ENCODE results near the gene SLC25A26. TPM values are rescaled to one million over a fixed set of nuclear protein-coding genes. Genes with fewer than 3 reads are reported as not detected.

Gene SLC25A26
- total RNA-seq, 2 donors from 2014 or later: 8.6 to 9.2 TPM

GRCh38 chr3:66371432-66371831, 150.6 kb downstream of the SLC25A26 start:
- H3K4me1 ChIP-seq: peaks cover 43% of the 10 kb centered on the region
- DNase-seq (no peak), ATAC-seq (no peak)
- 49 to 50% methylated on average over 7 of the region's 7 CpGs for WGBS, 2 donors
- no peaks in the 10 kb centered on the region for H3K9me3 ChIP-seq
- no peaks in the 10 kb centered on the region for H3K27me3 ChIP-seq
- no peak for TF ChIP-seq POLR2A (IDR thresholded peaks at IDR 0.05)
- TF ChIP-seq CTCF (IDR thresholded peaks at IDR 0.05): no peak
- no peak overlapping the region for H3K4me3 ChIP-seq
- H3K27ac ChIP-seq: no peak overlapping the region
- H3K36me3 ChIP-seq (replicated peaks in 1 of 2; ENCODE audit: insufficient read depth in 1 of 2, low read depth in 2 of 2): no peaks in the 10 kb centered on the region
- intact Hi-C loops (cut with DNase I): loop anchor here (10.0 kb wide), 1 partner anchor 87 kb away; no protein-coding TSS in a partner anchor

- TF ChIP-seq CTCF (IDR thresholded peaks at IDR 0.05) (peak in 6 of 7 experiments; percentile 25 to 68 (median 57)), POLR2A (IDR thresholded peaks at IDR 0.05) (no peak)
- H3K4me3 ChIP-seq: no peak overlapping the region
- DNase-seq (peak; percentile 73 to 80 (median 77)), ATAC-seq (peak; percentile 74)
- H3K9me3 ChIP-seq: no peaks in the 10 kb centered on the region
- 43 to 46% methylated on average over 18 of the region's 18 CpGs for WGBS, 2 donors
- H3K4me1 ChIP-seq: peaks cover 53% of the 10 kb centered on the region
- peak overlapping the region in 1 of 4 donors; percentile 10 for H3K27ac ChIP-seq
- H3K36me3 ChIP-seq (replicated peaks in 1 of 2; ENCODE audit: insufficient read depth in 1 of 2, low read depth in 2 of 2): peaks cover 0 to 3% of the 10 kb centered on the region in 2 donors
- intact Hi-C loops (cut with DNase I): loop anchor here (10.0 kb wide), 1 partner anchor 88 kb away; no protein-coding TSS in a partner anchor
- no peaks in the 10 kb centered on the region for H3K27me3 ChIP-seq
These were observed 152.0 kb downstream of the SLC25A26 start for GRCh38 chr3:66372681-66373350.

GRCh38 chr3:66376568-66376967, 155.8 kb downstream of the SLC25A26 start:
- no peaks in the 10 kb centered on the region for H3K27me3 ChIP-seq
- TF ChIP-seq CTCF (IDR thresholded peaks at IDR 0.05): no peak
- no peak for TF ChIP-seq POLR2A (IDR thresholded peaks at IDR 0.05)
- peak overlapping the region in 3 of 4 donors; percentile 24 to 41 (median 36) for H3K27ac ChIP-seq
- no peak overlapping the region for H3K4me3 ChIP-seq
- H3K9me3 ChIP-seq: no peaks in the 10 kb centered on the region
- ATAC-seq: peak; percentile 72
- peaks cover 3 to 24% of the 10 kb centered on the region in 2 donors for H3K36me3 ChIP-seq (replicated peaks in 1 of 2; ENCODE audit: insufficient read depth in 1 of 2, low read depth in 2 of 2)
- peak; percentile 72 to 86 (median 80) for DNase-seq
- WGBS, 2 donors: 29 to 32% methylated on average over 2 of the region's 2 CpGs
- intact Hi-C loops (cut with DNase I): loop anchor here (10.0 kb wide), 1 partner anchor 92 kb away; no protein-coding TSS in a partner anchor
- H3K4me1 ChIP-seq: peaks cover 35% of the 10 kb centered on the region

GRCh38 chr3:66377800-66378199, 157.0 kb downstream of the SLC25A26 start:
- no peak for TF ChIP-seq POLR2A (IDR thresholded peaks at IDR 0.05)
- intact Hi-C loops (cut with DNase I): loop anchor here (10.0 kb wide), 1 partner anchor 93 kb away; no protein-coding TSS in a partner anchor
- H3K9me3 ChIP-seq: no peaks in the 10 kb centered on the region
- H3K27ac ChIP-seq: peak overlapping the region in 1 of 4 donors; percentile 8
- no peak overlapping the region for H3K4me3 ChIP-seq
- peaks cover 23% of the 10 kb centered on the region for H3K4me1 ChIP-seq
- H3K27me3 ChIP-seq: no peaks in the 10 kb centered on the region
- 73 to 84% methylated on average over 5 of the region's 5 CpGs for WGBS, 2 donors
- ATAC-seq: no peak
- no peak for DNase-seq
- peaks cover 13 to 37% of the 10 kb centered on the region in 2 donors for H3K36me3 ChIP-seq (replicated peaks in 1 of 2; ENCODE audit: insufficient read depth in 1 of 2, low read depth in 2 of 2)

- intact Hi-C loops (cut with DNase I): loop anchor here (10.0 kb wide), 1 partner anchor 93 kb away; no protein-coding TSS in a partner anchor
- H3K27ac ChIP-seq: peak overlapping the region in 1 of 4 donors; percentile 8
- 65 to 66% methylated on average over 5 of the region's 5 CpGs for WGBS, 2 donors
- H3K36me3 ChIP-seq (replicated peaks in 1 of 2; ENCODE audit: insufficient read depth in 1 of 2, low read depth in 2 of 2): peaks cover 18 to 41% of the 10 kb centered on the region in 2 donors
- peak in 1 of 4 donors; percentile 45 for DNase-seq
- no peaks in the 10 kb centered on the region for H3K9me3 ChIP-seq
- TF ChIP-seq CTCF (IDR thresholded peaks at IDR 0.05): peak; percentile 7 to 43 (median 27)
- no peak for TF ChIP-seq POLR2A (IDR thresholded peaks at IDR 0.05)
- H3K4me3 ChIP-seq: no peak overlapping the region
- no peaks in the 10 kb centered on the region for H3K27me3 ChIP-seq
- no peak for ATAC-seq
- peaks cover 18% of the 10 kb centered on the region for H3K4me1 ChIP-seq
These were observed 157.5 kb downstream of the SLC25A26 start for GRCh38 chr3:66378256-66378655.

Data from body of pancreas (tissue), 4 donors.